ENCODE measurements around the gene WDR62. TPM values are rescaled to one million over a fixed set of nuclear protein-coding genes. Genes with fewer than 3 reads are reported as not detected.
A peak's percentile ranks its signal among the peaks of the same experiment; 100 is the strongest.

Gene WDR62
- total RNA-seq, 2 donors from 2014 or later, result 23.5 to 34.4 TPM

GRCh38 chr19:36103842-36104552, 49.3 kb downstream of the WDR62 start:
- H3K4me1 Mint-ChIP-seq, result no peaks in the 10 kb centered on the region

GRCh38 chr19:36106441-36106840, 51.7 kb downstream of the WDR62 start:
- 92 to 93% methylated on average over 6 of the region's 6 CpGs for WGBS, 2 experiments (ENCODE audit: insufficient coverage in 1 of 2, insufficient read length in 1 of 2)
- Histone ChIP-seq H3K9ac (ENCODE audit: extremely low read depth, low read length, poor library complexity, severe bottlenecking) (no peak overlapping the region), H3K27me3 (ENCODE audit: control insufficient read depth, insufficient read depth, low read length, poor library complexity, severe bottlenecking) (no peaks in the 10 kb centered on the region), H3K27ac (ENCODE audit: low read depth, low read length) (no peak overlapping the region), H3K36me3 (ENCODE audit: control insufficient read depth, insufficient read depth, low read length) (peaks cover 14% of the 10 kb centered on the region), H3K9me3 (ENCODE audit: control insufficient read depth, low read length) (no peaks in the 10 kb centered on the region), H3K4me1 (ENCODE audit: control insufficient read depth, insufficient read depth, low read length) (no peaks in the 10 kb centered on the region), H3K4me3 (ENCODE audit: low read length) (no peak overlapping the region)
- H3K4me1 Mint-ChIP-seq, result no peaks in the 10 kb centered on the region
- H3K36me3 Mint-ChIP-seq (ENCODE audit: low read depth), result peaks cover 33% of the 10 kb centered on the region
- H3K27me3 Mint-ChIP-seq (ENCODE audit: insufficient read depth), result no peaks in the 10 kb centered on the region
- no peak for DNase-seq
- H3K4me3 Mint-ChIP-seq, result no peak overlapping the region
- no peaks in the 10 kb centered on the region for H3K9me3 Mint-ChIP-seq
- TF ChIP-seq CTCF (conservative IDR thresholded peaks at IDR 0.05), result no peak
- H3K27ac Mint-ChIP-seq, result peak overlapping the region; percentile 22

More at GRCh38 chr19:36103842-36104552, 49.3 kb downstream of the WDR62 start:
- H3K9me3 Mint-ChIP-seq, result no peaks in the 10 kb centered on the region
- H3K27ac Mint-ChIP-seq, result no peak overlapping the region
- no peaks in the 10 kb centered on the region for H3K9me3 ChIP-seq (ENCODE audit: control insufficient read depth, low read length)
- WGBS, 2 experiments (ENCODE audit: insufficient coverage in 1 of 2, insufficient read length in 1 of 2), result 92 to 94% methylated on average over 10 to 12 of the region's 12 CpGs
- H3K36me3 Mint-ChIP-seq (ENCODE audit: low read depth), result peaks cover 43% of the 10 kb centered on the region
- H3K27me3 Mint-ChIP-seq (ENCODE audit: insufficient read depth), result no peaks in the 10 kb centered on the region
- H3K4me3 Mint-ChIP-seq, result no peak overlapping the region
- no peak overlapping the region for H3K27ac ChIP-seq (ENCODE audit: low read depth, low read length)
- no peak overlapping the region for H3K4me3 ChIP-seq (ENCODE audit: low read length)
- no peaks in the 10 kb centered on the region for H3K4me1 ChIP-seq (ENCODE audit: control insufficient read depth, insufficient read depth, low read length)
- H3K9ac ChIP-seq (ENCODE audit: extremely low read depth, low read length, poor library complexity, severe bottlenecking), result no peak overlapping the region
- no peak for DNase-seq
- TF ChIP-seq CTCF (conservative IDR thresholded peaks at IDR 0.05), result no peak
- peaks cover 14% of the 10 kb centered on the region for H3K36me3 ChIP-seq (ENCODE audit: control insufficient read depth, insufficient read depth, low read length)
- H3K27me3 ChIP-seq (ENCODE audit: control insufficient read depth, insufficient read depth, low read length, poor library complexity, severe bottlenecking), result no peaks in the 10 kb centered on the region

GRCh38 chr19:36106991-36107390, 52.3 kb downstream of the WDR62 start:
- no peaks in the 10 kb centered on the region for H3K9me3 ChIP-seq (ENCODE audit: control insufficient read depth, low read length)
- peaks cover 38% of the 10 kb centered on the region for H3K36me3 Mint-ChIP-seq (ENCODE audit: low read depth)
- no peaks in the 10 kb centered on the region for H3K4me1 ChIP-seq (ENCODE audit: control insufficient read depth, insufficient read depth, low read length)
- peaks cover 14% of the 10 kb centered on the region for H3K36me3 ChIP-seq (ENCODE audit: control insufficient read depth, insufficient read depth, low read length)
- no peak overlapping the region for H3K4me3 ChIP-seq (ENCODE audit: low read length)
- H3K27me3 Mint-ChIP-seq (ENCODE audit: insufficient read depth), result no peaks in the 10 kb centered on the region
- no peak overlapping the region for H3K27ac ChIP-seq (ENCODE audit: low read depth, low read length)
- no peaks in the 10 kb centered on the region for H3K27me3 ChIP-seq (ENCODE audit: control insufficient read depth, insufficient read depth, low read length, poor library complexity, severe bottlenecking)
- no peaks in the 10 kb centered on the region for H3K9me3 Mint-ChIP-seq
- H3K4me3 Mint-ChIP-seq, result no peak overlapping the region
- DNase-seq, result no peak
- no peaks in the 10 kb centered on the region for H3K4me1 Mint-ChIP-seq
- WGBS, 2 experiments (ENCODE audit: insufficient coverage in 1 of 2, insufficient read length in 1 of 2), result 93 to 94% methylated on average over 4 to 5 of the region's 5 CpGs
- no peak overlapping the region for H3K9ac ChIP-seq (ENCODE audit: extremely low read depth, low read length, poor library complexity, severe bottlenecking)
- TF ChIP-seq CTCF (conservative IDR thresholded peaks at IDR 0.05), result no peak
- H3K27ac Mint-ChIP-seq, result no peak overlapping the region
